Measurements from ENCODE around the gene KLHL24.

- TF ChIP-seq POLR2A (IDR thresholded peaks at IDR 0.05) = no peak
- TF ChIP-seq, protein P1, sequence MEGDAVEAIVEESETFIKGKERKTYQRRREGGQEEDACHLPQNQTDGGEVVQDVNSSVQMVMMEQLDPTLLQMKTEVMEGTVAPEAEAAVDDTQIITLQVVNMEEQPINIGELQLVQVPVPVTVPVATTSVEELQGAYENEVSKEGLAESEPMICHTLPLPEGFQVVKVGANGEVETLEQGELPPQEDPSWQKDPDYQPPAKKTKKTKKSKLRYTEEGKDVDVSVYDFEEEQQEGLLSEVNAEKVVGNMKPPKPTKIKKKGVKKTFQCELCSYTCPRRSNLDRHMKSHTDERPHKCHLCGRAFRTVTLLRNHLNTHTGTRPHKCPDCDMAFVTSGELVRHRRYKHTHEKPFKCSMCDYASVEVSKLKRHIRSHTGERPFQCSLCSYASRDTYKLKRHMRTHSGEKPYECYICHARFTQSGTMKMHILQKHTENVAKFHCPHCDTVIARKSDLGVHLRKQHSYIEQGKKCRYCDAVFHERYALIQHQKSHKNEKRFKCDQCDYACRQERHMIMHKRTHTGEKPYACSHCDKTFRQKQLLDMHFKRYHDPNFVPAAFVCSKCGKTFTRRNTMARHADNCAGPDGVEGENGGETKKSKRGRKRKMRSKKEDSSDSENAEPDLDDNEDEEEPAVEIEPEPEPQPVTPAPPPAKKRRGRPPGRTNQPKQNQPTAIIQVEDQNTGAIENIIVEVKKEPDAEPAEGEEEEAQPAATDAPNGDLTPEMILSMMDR (IDR thresholded peaks at IDR 0.05) = no peak
Measured at GRCh38 chr3:183728204-183728603, 92.8 kb downstream of the KLHL24 start.

All from thyroid gland (tissue), 4 donors.